Thoracic aorta (tissue), 2 donors: Measurements from ENCODE around the gene VGLL4. TPM values are rescaled to one million over a fixed set of nuclear protein-coding genes. Genes with fewer than 3 reads are reported as not detected.
A peak's percentile ranks its signal among the peaks of the same experiment; 100 is the strongest.

Source experiments
- ATAC-seq: fragments of 150-250 bp; one replicate; pipeline ENCODE4 v1.8.0; 2017; ENCODE audit warnings: low read depth; ENCODE audit not compliant: insufficient number of reproducible peaks, low FRiP score
- DNase-seq: peaks from one replicate; pipeline ENCODE4 v3.0.0-alpha.2; 2020; ENCODE audit warnings: low spot score
- H3K27ac ChIP-seq, 2 donors: fragments of 200-600 bp; sonication (generic); 1 replicate in 1 of 2; 2 replicates in 1 of 2; pipeline ENCODE4 v1.5.1; 2016; ENCODE audit warnings: mild to moderate bottlenecking in 2 of 2, moderate library complexity in 2 of 2
- H3K27me3 ChIP-seq: fragments of 200-600 bp; sonication (generic); replicated peaks from 2 replicates; pipeline ENCODE4 v1.6.0; 2016; ENCODE audit warnings: mild to moderate bottlenecking; ENCODE audit not compliant: insufficient read depth
- H3K36me3 ChIP-seq: fragments of 200-600 bp; sonication (generic); one replicate; pipeline ENCODE4 v1.5.1; 2016
- H3K4me1 ChIP-seq, 2 donors: fragments of 200-600 bp; sonication (generic); 1 replicate in 1 of 2; 2 replicates in 1 of 2; pipeline versions ENCODE4 v1.5.1 to v1.6.0; 2016; ENCODE audit warnings: low read depth in 2 of 2, mild to moderate bottlenecking in 1 of 2; ENCODE audit not compliant: control insufficient read depth in 1 of 2
- H3K4me3 ChIP-seq: fragments of 200-600 bp; sonication (generic); 2 replicates; pipeline ENCODE4 v1.5.1; 2016; ENCODE audit warnings: mild to moderate bottlenecking
- H3K9me3 ChIP-seq: fragments of 200-600 bp; sonication (generic); 2 replicates; pipeline ENCODE4 v1.5.1; 2016
- CTCF ChIP-seq: fragments of 200-600 bp; sonication (generic); IDR thresholded peaks from one replicate; pipeline ENCODE4 v1.5.1; 2019; ENCODE audit warnings: antibody characterized with exemption
- total RNA-seq, 2 donors: library from RNA; depleted of rRNA; stranded (reverse); fragments of >200 nt; gene quantifications; one replicate each; pipeline versions ENCODE4 v1.1.0 to v1.2.3, GENCODE V29; 2016

Gene VGLL4
- total RNA-seq, 2 donors from 2014 or later = 113 to 114 TPM

- no peak for TF ChIP-seq CTCF
- ATAC-seq = no peak
- Histone ChIP-seq H3K4me1 (peaks cover 62 to 98% of the 10 kb centered on the region in 2 donors), H3K36me3 (peaks cover 7% of the 10 kb centered on the region), H3K27me3 (no peaks in the 10 kb centered on the region), H3K9me3 (no peaks in the 10 kb centered on the region), H3K4me3 (no peak overlapping the region), H3K27ac (peak overlapping the region; percentile 55 to 87)
- DNase-seq = no peak
Measured at GRCh38 chr3:11558002-11558401, 85.7 kb downstream of the VGLL4 start.

GRCh38 chr3:11556851-11557644, 86.7 kb downstream of the VGLL4 start:
- Histone ChIP-seq H3K4me1 (peaks cover 62 to 92% of the 10 kb centered on the region in 2 donors), H3K9me3 (no peaks in the 10 kb centered on the region), H3K27me3 (no peaks in the 10 kb centered on the region), H3K27ac (peak overlapping the region; percentile 75 to 87), H3K36me3 (no peaks in the 10 kb centered on the region), H3K4me3 (no peak overlapping the region)
- DNase-seq = no peak
- ATAC-seq = no peak
- no peak for TF ChIP-seq CTCF

- peak overlapping the region; percentile 75 to 87 for H3K27ac ChIP-seq
- no peaks in the 10 kb centered on the region for H3K36me3 ChIP-seq
Measured at GRCh38 chr3:11555881-11556633, 87.7 kb downstream of the VGLL4 start.

DNA sequence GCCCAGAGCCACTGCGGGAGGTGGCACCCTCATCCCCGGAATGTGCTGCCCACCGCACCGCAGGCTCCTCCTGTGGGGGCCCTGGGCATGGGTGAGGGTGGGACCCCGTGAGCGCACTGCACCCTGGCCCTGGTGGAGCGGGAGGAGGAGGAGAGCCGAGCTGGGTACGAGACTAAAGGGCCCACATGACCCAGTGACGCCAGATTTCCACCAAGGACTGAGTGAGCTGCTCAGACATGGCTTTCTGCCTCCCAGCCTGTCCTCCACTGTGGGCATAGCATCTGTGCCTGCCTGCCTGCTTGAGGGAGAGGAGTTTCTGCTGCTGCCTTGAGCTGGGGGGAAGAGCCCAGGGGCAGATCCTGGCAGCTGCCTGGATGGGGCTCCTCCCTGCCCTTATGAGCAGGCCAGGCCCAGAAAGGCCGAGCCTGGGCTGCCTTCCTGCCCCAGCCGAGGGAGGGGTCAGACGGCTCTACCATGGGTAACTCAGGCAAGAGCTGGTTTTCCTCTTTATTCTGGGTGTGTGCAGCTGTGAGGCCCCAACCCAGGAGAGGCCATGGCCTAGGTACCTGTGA, 88.4 kb downstream of the VGLL4 start:
- Histone ChIP-seq H3K27me3 (no peaks in the 10 kb centered on the region), H3K27ac (peak overlapping the region; percentile 75 to 87), H3K4me1 (peaks cover 56 to 75% of the 10 kb centered on the region in 2 donors), H3K4me3 (no peak overlapping the region), H3K36me3 (no peaks in the 10 kb centered on the region), H3K9me3 (no peaks in the 10 kb centered on the region)
- no peak for TF ChIP-seq CTCF
- DNase-seq (no peak), ATAC-seq (no peak)

More at GRCh38 chr3:11555881-11556633, 87.7 kb downstream of the VGLL4 start:
- ATAC-seq = no peak
- Histone ChIP-seq H3K4me1 (peaks cover 62 to 82% of the 10 kb centered on the region in 2 donors), H3K27me3 (no peaks in the 10 kb centered on the region), H3K9me3 (no peaks in the 10 kb centered on the region), H3K4me3 (no peak overlapping the region)
- no peak for DNase-seq
- no peak for TF ChIP-seq CTCF

GRCh38 chr3:11554666-11555065, 89.0 kb downstream of the VGLL4 start:
- no peaks in the 10 kb centered on the region for H3K9me3 ChIP-seq
- no peak for ATAC-seq
- peak overlapping the region; percentile 75 to 87 for H3K27ac ChIP-seq
- H3K4me3 ChIP-seq = no peak overlapping the region
- no peaks in the 10 kb centered on the region for H3K27me3 ChIP-seq
- H3K4me1 ChIP-seq = peaks cover 50 to 68% of the 10 kb centered on the region in 2 donors
- DNase-seq = no peak
- no peak for TF ChIP-seq CTCF
- H3K36me3 ChIP-seq = no peaks in the 10 kb centered on the region
